Measurements from ENCODE around the gene TUBB3.

DNA sequence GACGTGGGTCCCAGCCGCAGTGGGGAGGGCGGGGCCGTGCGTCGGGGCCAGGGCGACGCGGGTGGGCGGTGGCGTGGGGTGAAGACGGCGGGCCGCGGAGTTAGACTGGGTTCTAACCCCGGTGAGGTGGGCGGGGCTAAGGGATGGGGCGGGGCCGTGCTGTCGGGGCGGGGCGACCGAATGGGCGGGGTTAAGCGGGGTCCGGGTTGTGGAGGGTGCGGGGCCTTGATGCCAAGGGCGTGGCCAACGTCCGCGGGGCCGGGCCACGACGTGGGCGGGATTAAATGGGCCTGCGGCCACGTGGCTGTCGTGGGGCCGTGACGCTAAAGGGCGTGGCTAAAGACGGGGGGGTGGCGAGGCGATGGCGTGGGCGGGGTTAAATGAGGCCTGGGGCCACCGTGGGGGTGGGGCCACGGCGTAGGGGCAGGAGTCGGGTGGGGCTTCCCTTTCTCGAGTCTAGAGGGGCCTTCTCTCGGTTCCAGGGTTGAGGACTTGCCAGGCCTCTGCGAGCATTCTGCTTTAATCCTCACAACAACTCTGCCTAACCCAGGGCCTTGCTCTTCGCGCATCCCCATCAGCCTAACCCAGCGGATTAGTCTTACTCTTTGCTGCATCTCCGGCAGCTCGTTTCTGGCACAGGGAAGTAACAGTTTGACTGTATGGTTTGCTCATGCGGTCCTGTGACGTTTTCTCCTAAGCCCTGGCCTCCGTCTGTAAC lies 49.0 kb upstream of the TUBB3 start:
- TF ChIP-seq, protein P1, sequence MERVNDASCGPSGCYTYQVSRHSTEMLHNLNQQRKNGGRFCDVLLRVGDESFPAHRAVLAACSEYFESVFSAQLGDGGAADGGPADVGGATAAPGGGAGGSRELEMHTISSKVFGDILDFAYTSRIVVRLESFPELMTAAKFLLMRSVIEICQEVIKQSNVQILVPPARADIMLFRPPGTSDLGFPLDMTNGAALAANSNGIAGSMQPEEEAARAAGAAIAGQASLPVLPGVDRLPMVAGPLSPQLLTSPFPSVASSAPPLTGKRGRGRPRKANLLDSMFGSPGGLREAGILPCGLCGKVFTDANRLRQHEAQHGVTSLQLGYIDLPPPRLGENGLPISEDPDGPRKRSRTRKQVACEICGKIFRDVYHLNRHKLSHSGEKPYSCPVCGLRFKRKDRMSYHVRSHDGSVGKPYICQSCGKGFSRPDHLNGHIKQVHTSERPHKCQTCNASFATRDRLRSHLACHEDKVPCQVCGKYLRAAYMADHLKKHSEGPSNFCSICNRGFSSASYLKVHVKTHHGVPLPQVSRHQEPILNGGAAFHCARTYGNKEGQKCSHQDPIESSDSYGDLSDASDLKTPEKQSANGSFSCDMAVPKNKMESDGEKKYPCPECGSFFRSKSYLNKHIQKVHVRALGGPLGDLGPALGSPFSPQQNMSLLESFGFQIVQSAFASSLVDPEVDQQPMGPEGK (CRISPR knock-in tag; IDR thresholded peaks at IDR 0.05; ENCODE audit: borderline replicate concordance): peak; percentile 67; the same call in 1 of the 2 replicates
- TF ChIP-seq ZC3H10 (CRISPR knock-in tag; IDR thresholded peaks at IDR 0.05): no peak
- no peak for TF ChIP-seq ZNF8 (CRISPR knock-in tag; IDR thresholded peaks at IDR 0.05)
- no peak for TF ChIP-seq ISL1 (CRISPR knock-in tag; IDR thresholded peaks at IDR 0.05)
- no peak for TF ChIP-seq GLIS3 (CRISPR knock-in tag; IDR thresholded peaks at IDR 0.05)
- TF ChIP-seq ZFP30 (CRISPR knock-in tag; IDR thresholded peaks at IDR 0.05): no peak
- TF ChIP-seq, protein P2, sequence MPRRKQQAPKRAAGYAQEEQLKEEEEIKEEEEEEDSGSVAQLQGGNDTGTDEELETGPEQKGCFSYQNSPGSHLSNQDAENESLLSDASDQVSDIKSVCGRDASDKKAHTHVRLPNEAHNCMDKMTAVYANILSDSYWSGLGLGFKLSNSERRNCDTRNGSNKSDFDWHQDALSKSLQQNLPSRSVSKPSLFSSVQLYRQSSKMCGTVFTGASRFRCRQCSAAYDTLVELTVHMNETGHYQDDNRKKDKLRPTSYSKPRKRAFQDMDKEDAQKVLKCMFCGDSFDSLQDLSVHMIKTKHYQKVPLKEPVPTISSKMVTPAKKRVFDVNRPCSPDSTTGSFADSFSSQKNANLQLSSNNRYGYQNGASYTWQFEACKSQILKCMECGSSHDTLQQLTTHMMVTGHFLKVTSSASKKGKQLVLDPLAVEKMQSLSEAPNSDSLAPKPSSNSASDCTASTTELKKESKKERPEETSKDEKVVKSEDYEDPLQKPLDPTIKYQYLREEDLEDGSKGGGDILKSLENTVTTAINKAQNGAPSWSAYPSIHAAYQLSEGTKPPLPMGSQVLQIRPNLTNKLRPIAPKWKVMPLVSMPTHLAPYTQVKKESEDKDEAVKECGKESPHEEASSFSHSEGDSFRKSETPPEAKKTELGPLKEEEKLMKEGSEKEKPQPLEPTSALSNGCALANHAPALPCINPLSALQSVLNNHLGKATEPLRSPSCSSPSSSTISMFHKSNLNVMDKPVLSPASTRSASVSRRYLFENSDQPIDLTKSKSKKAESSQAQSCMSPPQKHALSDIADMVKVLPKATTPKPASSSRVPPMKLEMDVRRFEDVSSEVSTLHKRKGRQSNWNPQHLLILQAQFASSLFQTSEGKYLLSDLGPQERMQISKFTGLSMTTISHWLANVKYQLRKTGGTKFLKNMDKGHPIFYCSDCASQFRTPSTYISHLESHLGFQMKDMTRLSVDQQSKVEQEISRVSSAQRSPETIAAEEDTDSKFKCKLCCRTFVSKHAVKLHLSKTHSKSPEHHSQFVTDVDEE (CRISPR knock-in tag; IDR thresholded peaks at IDR 0.05): no peak
- no peak for TF ChIP-seq TOX (CRISPR knock-in tag; IDR thresholded peaks at IDR 0.05; ENCODE audit: borderline replicate concordance)
- no peak for TF ChIP-seq RARB (CRISPR knock-in tag; IDR thresholded peaks at IDR 0.05)
- TF ChIP-seq, protein P3, sequence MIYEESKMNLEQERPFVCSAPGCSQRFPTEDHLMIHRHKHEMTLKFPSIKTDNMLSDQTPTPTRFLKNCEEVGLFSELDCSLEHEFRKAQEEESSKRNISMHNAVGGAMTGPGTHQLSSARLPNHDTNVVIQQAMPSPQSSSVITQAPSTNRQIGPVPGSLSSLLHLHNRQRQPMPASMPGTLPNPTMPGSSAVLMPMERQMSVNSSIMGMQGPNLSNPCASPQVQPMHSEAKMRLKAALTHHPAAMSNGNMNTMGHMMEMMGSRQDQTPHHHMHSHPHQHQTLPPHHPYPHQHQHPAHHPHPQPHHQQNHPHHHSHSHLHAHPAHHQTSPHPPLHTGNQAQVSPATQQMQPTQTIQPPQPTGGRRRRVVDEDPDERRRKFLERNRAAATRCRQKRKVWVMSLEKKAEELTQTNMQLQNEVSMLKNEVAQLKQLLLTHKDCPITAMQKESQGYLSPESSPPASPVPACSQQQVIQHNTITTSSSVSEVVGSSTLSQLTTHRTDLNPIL (CRISPR knock-in tag; IDR thresholded peaks at IDR 0.05; ENCODE audit: low read depth): no peak
